GM04503 (cell line): Measurements from ENCODE around the gene PLAU.
"Not testable (repeated sequence)": the region's sequence is repeated elsewhere in the genome, so short reads cannot be mapped to it uniquely, and the experiment has no call there.

Source experiments
- DNase-seq: peaks from one replicate; pipeline ENCODE4 v3.0.0-alpha.2; 2012; ENCODE audit warnings: low read depth

PLAU gene

DNA sequence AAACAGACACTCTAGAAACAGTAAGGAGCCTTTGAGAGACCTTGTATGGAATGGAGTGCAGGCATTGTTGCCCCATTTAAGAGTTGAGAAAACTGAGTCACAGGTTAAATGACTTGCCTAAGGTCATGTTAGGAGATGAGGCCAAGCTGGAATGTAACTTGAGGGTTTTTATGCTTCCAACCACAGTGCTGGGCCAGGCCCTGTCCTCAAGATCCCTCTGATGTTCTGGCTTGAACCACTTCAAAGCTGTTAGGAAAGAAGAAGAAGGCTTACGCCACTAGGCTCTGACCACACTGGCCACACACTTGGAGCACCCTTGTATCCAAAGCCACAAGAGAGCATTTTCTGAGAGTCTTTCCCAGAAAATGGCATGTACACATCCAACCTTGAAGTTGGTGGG is 42.7 kb downstream of the PLAU start:
- DNase-seq: peak; percentile 65

- DNase-seq: no peak
Measured at GRCh38 chr10:73954737-73955136, 43.8 kb downstream of the PLAU start.

- no peak for DNase-seq
Measured at GRCh38 chr10:73955719-73956118, 44.8 kb downstream of the PLAU start.

DNA sequence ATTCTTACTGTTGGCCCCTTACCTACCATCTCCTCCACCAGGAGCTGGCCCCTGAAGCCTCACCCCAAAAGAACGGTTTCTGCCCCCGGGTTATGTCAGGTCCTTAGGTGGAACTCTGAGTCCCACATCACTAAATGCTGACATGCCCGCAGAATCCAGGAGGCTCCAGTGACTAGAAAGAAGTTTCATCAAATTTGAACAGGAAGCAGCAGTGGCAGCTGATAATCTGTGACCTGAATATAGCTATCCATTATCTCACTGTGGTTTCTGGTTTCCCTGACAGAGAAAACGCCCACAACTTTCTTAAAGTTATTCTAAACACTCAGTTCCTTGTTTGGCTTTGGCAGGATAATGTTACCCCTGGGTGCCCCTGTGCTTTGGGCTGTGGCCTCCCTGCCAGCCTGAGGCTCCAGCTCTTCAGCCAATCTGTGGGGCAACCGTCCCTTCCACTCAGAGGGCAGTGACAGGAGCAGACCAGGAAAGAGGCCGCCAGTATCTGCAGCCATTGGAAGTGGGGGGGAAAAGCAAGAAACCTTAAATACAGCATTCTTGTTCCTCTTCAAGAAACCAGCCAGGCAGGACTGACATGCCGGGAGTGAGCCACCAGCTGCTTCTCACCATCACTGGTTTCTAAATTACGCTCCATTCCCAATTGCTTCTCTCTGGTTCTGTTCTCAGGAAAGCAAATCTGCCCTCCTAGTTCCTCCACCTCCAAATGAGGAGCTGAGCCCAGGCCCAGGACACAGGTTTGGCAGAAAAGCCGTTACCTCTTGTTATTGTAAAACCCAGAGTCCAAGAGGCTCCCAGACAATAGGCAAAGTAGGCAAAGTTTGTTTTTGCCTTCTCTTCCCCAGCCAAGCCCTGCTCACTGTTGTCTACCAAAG is 45.8 kb downstream of the PLAU start:
- no peak for DNase-seq

- DNase-seq: no peak
Measured at GRCh38 chr10:73959484-73960243, 48.7 kb downstream of the PLAU start.

DNA sequence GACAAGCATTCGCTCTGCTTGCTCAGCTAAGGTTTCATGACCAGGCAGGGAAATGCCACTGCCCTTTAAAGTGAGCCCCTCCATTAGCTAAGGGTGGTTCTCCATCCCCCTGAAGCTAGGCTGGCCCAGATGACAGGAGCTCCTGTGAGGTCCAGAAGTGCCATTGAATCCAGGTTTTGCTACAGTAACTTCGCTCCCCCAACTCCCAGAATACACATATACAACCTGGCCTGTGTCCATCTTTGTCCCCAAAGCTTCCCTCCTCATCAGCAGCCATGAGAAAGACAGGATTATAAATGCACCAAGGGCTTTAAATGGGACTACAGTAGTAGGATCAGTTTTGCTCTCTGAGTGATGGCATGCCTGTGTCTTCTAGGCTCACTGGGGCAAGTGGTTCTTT is 51.5 kb downstream of the PLAU start:
- DNase-seq: no peak

DNA sequence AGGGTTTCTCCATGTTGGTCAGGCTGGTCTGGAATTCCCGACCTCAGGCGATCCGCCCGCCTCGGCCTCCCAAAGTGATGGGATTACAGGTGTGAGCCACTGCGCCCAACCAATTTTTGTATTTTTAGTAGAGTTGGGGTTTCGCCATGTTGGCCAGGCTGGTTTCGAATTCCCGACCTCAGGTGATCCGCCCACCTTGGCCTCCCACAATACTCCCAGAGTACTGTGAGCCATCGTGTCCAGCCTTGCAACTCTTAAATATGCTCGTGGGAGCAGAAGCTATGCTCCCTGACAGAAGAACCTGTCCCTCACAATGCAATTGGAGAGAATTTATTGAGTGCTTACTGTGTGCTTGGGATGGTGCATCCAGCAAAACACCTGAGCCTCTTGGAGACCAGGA is 52.6 kb downstream of the PLAU start:
- DNase-seq: not testable (repeated sequence)

DNA sequence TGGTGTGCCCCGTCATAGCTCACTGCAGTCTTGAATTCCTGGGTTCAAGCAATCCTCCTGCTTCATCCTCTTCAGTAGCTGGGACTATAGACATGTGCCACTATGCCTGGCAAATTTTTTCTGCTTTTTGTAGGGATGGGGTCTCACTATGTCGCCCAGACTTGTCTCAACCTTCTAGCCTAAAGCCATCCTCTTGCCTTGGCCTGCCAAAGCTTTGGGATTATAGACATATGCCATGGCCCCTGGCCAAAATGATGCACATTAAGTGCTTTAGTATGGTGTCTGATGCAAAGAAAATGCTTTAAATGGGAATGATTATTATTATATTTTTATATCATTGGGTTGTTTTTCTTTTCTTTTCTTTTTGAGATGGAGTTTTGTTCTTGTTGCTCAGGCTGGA is 53.8 kb downstream of the PLAU start:
- DNase-seq: no peak

- DNase-seq: not testable (repeated sequence)
Measured at GRCh38 chr10:73965267-73965889, 54.4 kb downstream of the PLAU start.

DNA sequence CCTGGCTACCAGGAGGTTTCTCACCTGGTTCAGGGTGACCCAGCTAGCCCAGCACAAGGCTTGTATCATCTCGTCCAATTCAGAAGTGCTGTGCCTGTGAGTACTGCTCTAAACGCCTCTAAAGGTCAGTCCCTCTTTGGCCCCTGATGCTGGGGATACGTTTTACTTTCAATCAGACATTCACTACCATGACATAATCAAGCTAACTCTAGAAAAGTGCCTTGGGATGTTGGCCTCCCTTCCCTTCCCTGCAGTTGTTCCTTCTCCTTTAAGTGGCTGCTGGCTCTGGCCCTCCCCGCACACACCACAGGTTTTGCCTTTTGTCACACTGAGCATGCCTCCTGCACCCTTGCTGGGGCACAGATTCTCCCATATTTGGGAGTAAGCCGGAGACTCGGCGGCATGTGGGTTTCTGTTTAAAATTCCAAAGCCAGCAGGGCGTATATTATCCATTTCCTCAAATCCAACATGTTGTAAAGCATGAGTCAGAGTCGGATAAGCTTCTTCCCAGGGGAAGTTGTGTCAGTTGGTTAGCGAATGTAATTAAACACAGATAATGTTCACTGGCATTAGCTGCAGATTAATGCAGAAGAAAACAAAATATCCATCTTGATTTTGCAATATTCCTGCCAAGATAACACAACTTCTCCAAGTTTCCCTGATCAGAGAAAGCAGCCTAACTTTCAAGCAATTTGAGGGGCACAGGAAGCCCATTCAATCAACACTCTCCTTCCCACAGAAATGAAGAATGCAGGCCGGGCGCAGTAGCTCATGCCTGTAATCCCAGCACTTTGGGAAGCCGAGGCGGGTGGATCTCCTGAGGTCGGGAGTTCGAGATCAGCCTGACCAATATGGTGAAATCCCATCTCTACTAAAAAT is 55.2 kb downstream of the PLAU start:
- peak; percentile 100 for DNase-seq

DNA sequence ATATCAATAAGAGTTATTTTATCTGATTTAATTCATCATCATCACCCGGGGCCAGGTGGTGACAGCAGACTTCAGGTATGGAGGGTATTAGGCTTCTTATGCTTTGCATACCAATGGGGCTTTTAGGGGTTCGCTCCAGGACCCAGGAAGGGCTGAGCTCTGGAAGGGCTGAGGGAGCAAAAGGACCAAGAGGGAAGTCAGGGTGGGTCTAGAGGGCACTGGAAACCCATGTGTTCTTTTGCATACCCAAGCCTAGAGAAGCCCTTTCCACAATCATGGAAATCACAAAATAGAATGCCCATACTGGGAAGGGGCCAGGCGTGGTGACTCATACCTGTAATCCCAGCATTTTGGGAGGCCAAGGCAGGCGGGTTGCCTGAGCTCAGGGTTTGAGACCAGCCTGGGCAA is 56.1 kb downstream of the PLAU start:
- no peak for DNase-seq
